Mucosa of stomach (tissue), 1 donor: Measurements from ENCODE around the gene ARL3.
"Not testable (repeated sequence)": the region's sequence is repeated elsewhere in the genome, so short reads cannot be mapped to it uniquely, and the experiment has no call there.

ENCODE experiments used
- H3K27me3 ChIP-seq: one replicate; pipeline ENCODE4 v1.7.0; 2013; ENCODE audit warnings: mild to moderate bottlenecking, low read length; ENCODE audit not compliant: control insufficient read depth, insufficient read depth
- H3K36me3 ChIP-seq: one replicate; pipeline ENCODE4 v1.7.0; 2013; ENCODE audit warnings: low read length; ENCODE audit not compliant: control insufficient read depth, insufficient read depth
- H3K4me1 ChIP-seq: one replicate; pipeline ENCODE4 v1.7.0; 2013; ENCODE audit warnings: mild to moderate bottlenecking, low read length; ENCODE audit not compliant: control insufficient read depth, insufficient read depth
- H3K4me3 ChIP-seq: one replicate; pipeline ENCODE4 v1.7.0; 2013; ENCODE audit warnings: low read length
- H3K9ac ChIP-seq: one replicate; pipeline ENCODE4 v1.7.0; 2013; ENCODE audit warnings: mild to moderate bottlenecking, low read length, moderate library complexity
- H3K9me3 ChIP-seq: one replicate; pipeline ENCODE4 v1.7.0; 2013; ENCODE audit warnings: mild to moderate bottlenecking, low read length, moderate library complexity; ENCODE audit not compliant: control insufficient read depth
- donor health status: Pancreatic carcinoma.

The ARL3 gene

GRCh38 chr10:102675666-102676533 lies 38.3 kb downstream of the ARL3 start:
- Histone ChIP-seq H3K27me3 (no peaks in the 10 kb centered on the region), H3K4me1 (peaks cover 44% of the 10 kb centered on the region), H3K4me3 (no peak overlapping the region), H3K9me3 (no peaks in the 10 kb centered on the region), H3K9ac (no peak overlapping the region), H3K36me3 (no peaks in the 10 kb centered on the region)

- Histone ChIP-seq H3K9ac (no peak overlapping the region), H3K4me3 (no peak overlapping the region), H3K9me3 (no peaks in the 10 kb centered on the region), H3K27me3 (no peaks in the 10 kb centered on the region), H3K4me1 (peaks cover 46% of the 10 kb centered on the region), H3K36me3 (no peaks in the 10 kb centered on the region)
Observed at GRCh38 chr10:102675011-102675665, 39.1 kb downstream of the ARL3 start.

GRCh38 chr10:102674566-102674965 lies 39.6 kb downstream of the ARL3 start:
- no peaks in the 10 kb centered on the region for H3K36me3 ChIP-seq
- no peaks in the 10 kb centered on the region for H3K27me3 ChIP-seq
- peak overlapping the region; percentile 44 for H3K9ac ChIP-seq
- no peak overlapping the region for H3K4me3 ChIP-seq
- peaks cover 52% of the 10 kb centered on the region for H3K4me1 ChIP-seq
- H3K9me3 ChIP-seq: no peaks in the 10 kb centered on the region

- Histone ChIP-seq H3K27me3 (no peaks in the 10 kb centered on the region), H3K36me3 (no peaks in the 10 kb centered on the region), H3K9me3 (no peaks in the 10 kb centered on the region), H3K4me3 (no peak overlapping the region), H3K9ac (peak overlapping the region; percentile 44), H3K4me1 (peaks cover 54% of the 10 kb centered on the region)
Observed at GRCh38 chr10:102673819-102674511, 40.2 kb downstream of the ARL3 start.

- no peaks in the 10 kb centered on the region for H3K27me3 ChIP-seq
- no peaks in the 10 kb centered on the region for H3K36me3 ChIP-seq
- no peak overlapping the region for H3K9ac ChIP-seq
- no peaks in the 10 kb centered on the region for H3K9me3 ChIP-seq
- H3K4me3 ChIP-seq: no peak overlapping the region
- peaks cover 51% of the 10 kb centered on the region for H3K4me1 ChIP-seq
Observed at GRCh38 chr10:102673236-102673818, 40.9 kb downstream of the ARL3 start.

GRCh38 chr10:102670871-102671434 lies 43.2 kb downstream of the ARL3 start:
- H3K4me3 ChIP-seq: no peak overlapping the region
- H3K36me3 ChIP-seq: no peaks in the 10 kb centered on the region
- H3K4me1 ChIP-seq: peaks cover 45% of the 10 kb centered on the region
- H3K27me3 ChIP-seq: no peaks in the 10 kb centered on the region
- no peaks in the 10 kb centered on the region for H3K9me3 ChIP-seq
- H3K9ac ChIP-seq: no peak overlapping the region

- Histone ChIP-seq H3K27me3 (no peaks in the 10 kb centered on the region), H3K4me1 (peaks cover 41% of the 10 kb centered on the region), H3K4me3 (no peak overlapping the region), H3K9me3 (no peaks in the 10 kb centered on the region), H3K36me3 (no peaks in the 10 kb centered on the region), H3K9ac (no peak overlapping the region)
Observed at GRCh38 chr10:102670065-102670670, 44.0 kb downstream of the ARL3 start.

- Histone ChIP-seq H3K9ac (peak overlapping the region; percentile 58), H3K27me3 (no peaks in the 10 kb centered on the region), H3K36me3 (no peaks in the 10 kb centered on the region), H3K9me3 (no peaks in the 10 kb centered on the region), H3K4me3 (no peak overlapping the region), H3K4me1 (peaks cover 33% of the 10 kb centered on the region)
Observed at GRCh38 chr10:102669206-102670064, 44.8 kb downstream of the ARL3 start.

GRCh38 chr10:102668326-102669107 lies 45.7 kb downstream of the ARL3 start:
- Histone ChIP-seq H3K9ac (peak overlapping the region; percentile 58), H3K36me3 (no peaks in the 10 kb centered on the region), H3K4me3 (no peak overlapping the region), H3K4me1 (peaks cover 24% of the 10 kb centered on the region), H3K27me3 (no peaks in the 10 kb centered on the region), H3K9me3 (no peaks in the 10 kb centered on the region)

GRCh38 chr10:102667411-102667810 lies 46.8 kb downstream of the ARL3 start:
- peaks cover 21% of the 10 kb centered on the region for H3K4me1 ChIP-seq
- not testable (repeated sequence) for H3K27me3 ChIP-seq, H3K36me3 ChIP-seq, H3K9ac ChIP-seq, H3K9me3 ChIP-seq, H3K4me3 ChIP-seq
